ENCODE results near the gene PEX10.

GRCh38 chr1:2433196-2433595 is 20.8 kb upstream of the PEX10 start:
- TF ChIP-seq, protein P1, sequence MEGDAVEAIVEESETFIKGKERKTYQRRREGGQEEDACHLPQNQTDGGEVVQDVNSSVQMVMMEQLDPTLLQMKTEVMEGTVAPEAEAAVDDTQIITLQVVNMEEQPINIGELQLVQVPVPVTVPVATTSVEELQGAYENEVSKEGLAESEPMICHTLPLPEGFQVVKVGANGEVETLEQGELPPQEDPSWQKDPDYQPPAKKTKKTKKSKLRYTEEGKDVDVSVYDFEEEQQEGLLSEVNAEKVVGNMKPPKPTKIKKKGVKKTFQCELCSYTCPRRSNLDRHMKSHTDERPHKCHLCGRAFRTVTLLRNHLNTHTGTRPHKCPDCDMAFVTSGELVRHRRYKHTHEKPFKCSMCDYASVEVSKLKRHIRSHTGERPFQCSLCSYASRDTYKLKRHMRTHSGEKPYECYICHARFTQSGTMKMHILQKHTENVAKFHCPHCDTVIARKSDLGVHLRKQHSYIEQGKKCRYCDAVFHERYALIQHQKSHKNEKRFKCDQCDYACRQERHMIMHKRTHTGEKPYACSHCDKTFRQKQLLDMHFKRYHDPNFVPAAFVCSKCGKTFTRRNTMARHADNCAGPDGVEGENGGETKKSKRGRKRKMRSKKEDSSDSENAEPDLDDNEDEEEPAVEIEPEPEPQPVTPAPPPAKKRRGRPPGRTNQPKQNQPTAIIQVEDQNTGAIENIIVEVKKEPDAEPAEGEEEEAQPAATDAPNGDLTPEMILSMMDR (IDR thresholded peaks at IDR 0.05; ENCODE audit: borderline replicate concordance, extremely low read depth, low read length, poor library complexity, severe bottlenecking), result no peak
- TF ChIP-seq EZH2 (IDR thresholded peaks at IDR 0.05; ENCODE audit: borderline replicate concordance, low read depth, low read length, severe bottlenecking), result no peak

Data from DND-41 (cell line).